NK-92 (cell line): ENCODE data around the gene ARMC3.

Experiments used
- DNase-seq: peaks from one replicate; lab custom pipeline; 2025; ENCODE audit not compliant: unreplicated experiment; lab: John Stamatoyannopoulos, UW

ARMC3 gene

DNA sequence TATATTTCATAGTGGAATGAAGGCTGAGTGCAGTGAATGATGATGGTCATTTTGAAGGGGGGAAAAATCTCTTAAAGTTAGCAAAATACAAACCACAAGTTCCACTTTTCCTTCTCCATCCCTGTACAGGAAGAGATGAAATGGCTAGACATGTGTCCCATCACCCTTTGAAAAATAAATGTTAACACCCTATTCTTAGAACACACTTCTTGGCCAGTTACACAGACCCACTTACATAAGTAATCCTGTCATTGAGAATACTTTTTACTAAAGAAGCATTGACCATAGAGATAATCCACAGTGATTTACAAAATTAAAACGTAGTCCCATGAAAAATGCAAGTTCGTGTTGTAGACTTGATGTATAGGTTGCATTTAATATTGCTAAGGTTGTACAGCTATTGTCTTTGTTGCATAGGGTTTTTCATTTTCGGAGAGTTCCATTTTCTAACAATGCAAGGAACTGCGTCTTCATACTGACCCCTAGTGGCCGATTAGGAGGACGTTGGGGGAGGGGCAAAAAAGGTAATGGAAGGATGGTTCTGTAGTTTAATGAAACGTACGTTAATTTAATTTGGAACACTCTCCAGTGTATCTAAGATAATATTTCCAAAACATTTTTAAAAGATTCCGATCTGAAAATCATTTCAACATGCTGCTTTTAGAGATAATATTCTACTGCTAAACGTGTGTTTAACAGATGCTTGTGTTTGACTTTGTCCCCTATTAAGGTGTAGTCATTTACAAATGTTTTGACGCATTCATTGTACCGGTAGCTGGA, 60.9 kb downstream of the ARMC3 start:
- DNase-seq: no peak

DNA sequence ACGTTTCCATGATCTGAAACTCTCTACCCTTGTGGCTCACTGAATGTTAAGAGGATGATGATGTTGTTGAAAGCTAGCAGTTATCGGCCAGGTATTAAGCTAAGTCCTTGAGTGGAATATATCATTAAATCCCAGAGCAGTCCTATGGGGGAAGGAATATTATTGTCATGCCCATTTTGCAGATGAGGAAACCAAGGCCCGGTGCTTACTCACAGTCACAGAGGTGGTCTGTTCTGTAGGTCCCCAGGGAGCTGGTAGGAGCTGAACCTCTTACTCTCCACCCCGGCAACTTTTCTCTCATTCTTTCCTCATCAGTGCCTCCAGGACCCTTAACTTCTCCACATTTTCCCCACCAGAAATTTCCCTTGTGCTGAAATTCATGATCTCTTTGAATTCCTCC, 62.6 kb downstream of the ARMC3 start:
- DNase-seq: no peak

DNA sequence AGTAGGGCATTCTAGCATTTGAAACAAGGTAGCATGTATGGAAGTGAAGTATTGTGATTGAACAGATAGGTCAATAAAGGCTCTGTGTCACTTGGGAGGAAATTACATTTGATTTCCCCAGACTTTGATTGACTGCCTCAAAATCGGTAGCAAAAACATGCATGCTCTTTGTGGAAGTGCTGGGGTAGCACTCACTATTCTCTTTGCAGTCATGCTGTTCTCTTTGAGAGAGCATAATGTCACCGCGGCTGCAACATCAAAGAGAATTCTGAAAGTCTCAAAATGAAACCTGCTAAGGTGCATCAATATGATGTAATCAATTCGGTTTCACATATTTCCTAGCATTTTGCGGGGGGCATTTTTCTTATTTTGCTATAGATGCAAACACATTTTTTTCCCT, 64.2 kb downstream of the ARMC3 start:
- DNase-seq: no peak

- DNase-seq: no peak
Measured at GRCh38 chr10:22992621-22993020, 64.8 kb downstream of the ARMC3 start.

DNA sequence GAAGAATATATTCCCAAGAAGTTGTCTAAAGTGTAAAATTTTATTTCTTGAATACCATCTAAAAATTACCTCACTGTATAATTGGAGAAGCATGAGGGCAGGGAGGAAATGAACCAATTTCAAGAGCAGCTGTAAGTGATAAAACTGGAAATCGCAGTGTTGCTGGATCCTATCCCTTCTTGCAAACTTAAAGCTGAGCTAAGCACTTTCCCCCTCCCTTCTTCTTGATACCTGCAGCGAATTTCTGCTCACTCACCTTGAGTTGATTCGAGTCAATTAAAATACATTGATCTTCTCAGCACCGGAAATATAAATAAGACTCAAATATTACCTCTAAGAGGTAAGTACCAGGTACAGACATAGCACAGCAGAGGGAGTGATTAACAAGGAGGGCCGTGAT, 65.5 kb downstream of the ARMC3 start:
- DNase-seq: no peak

- no peak for DNase-seq
Measured at GRCh38 chr10:22997096-22997495, 69.2 kb downstream of the ARMC3 start.

GRCh38 chr10:22998091-22998490, 70.2 kb downstream of the ARMC3 start:
- no peak for DNase-seq

- no peak for DNase-seq
Measured at GRCh38 chr10:22999942-23000341, 72.1 kb downstream of the ARMC3 start.

DNA sequence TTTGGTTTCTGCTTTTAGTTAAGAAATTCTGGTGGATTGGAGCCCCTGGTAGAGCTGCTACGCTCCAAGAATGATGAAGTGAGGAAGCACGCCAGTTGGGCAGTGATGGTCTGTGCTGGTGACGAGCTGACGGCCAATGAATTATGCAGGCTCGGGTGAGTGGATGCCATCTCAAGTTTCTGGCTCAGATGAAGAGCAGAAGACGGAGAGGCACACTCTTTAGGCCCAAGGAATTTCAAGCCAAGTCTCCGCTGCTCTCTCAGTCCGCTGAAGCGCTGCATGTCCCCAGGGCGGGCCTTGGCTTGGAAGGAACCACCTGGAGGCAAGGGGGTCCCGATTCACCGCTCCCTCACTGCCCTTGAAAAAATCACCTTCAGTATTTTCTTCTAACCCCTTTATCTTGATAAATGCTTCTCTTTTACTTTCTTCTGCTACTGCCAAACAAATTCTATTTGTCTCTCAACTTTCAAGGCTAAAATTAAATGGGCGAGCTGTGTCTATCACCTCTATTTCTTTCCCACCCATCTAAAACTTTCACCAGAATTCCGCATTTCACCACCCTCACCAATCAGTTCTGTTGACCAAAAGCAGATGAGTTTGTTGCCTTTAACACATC, 74.2 kb downstream of the ARMC3 start:
- no peak for DNase-seq

GRCh38 chr10:23005150-23005549, 77.3 kb downstream of the ARMC3 start:
- no peak for DNase-seq

GRCh38 chr10:23013581-23014335, 85.9 kb downstream of the ARMC3 start:
- DNase-seq: no peak

DNA sequence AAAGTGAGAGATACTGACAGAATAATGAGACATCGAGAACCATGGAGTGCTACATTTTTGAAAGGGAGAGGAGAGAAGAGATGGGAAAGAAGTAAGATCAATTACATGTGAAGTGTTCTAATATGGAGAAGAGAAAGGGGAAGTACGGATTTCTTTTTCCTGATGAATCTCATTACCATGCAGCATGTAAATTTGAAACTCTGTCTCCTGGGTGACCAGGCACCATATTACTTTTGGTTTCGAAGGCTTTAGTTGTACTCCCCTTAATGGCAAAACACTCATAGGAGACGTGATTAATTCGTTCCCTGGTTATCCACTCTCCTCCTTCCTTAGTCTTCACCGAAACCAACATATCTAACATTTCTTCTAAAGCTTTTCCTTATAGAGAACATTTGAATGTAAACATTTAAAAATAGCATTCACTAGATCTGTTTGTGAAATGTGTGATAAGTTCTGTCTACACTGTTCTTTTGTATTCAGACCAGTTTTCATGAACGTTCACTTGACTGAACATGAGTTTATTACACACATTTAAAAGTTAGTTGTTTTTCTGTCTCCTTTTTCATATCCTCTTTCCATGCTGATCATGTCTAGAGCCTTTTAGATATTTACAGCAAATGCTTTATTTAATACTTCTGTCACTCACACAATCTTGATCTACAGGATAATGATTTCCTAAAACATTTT, 87.3 kb downstream of the ARMC3 start:
- DNase-seq: no peak

GRCh38 chr10:23016636-23017035, 88.8 kb downstream of the ARMC3 start:
- DNase-seq: no peak

GRCh38 chr10:23019633-23020032, 91.8 kb downstream of the ARMC3 start:
- DNase-seq: no peak

- DNase-seq: no peak
Measured at GRCh38 chr10:23021430-23021829, 93.6 kb downstream of the ARMC3 start.

GRCh38 chr10:23024002-23024401, 96.1 kb downstream of the ARMC3 start:
- no peak for DNase-seq

- DNase-seq: no peak
Measured at GRCh38 chr10:23031318-23031717, 103.5 kb downstream of the ARMC3 start.

DNA sequence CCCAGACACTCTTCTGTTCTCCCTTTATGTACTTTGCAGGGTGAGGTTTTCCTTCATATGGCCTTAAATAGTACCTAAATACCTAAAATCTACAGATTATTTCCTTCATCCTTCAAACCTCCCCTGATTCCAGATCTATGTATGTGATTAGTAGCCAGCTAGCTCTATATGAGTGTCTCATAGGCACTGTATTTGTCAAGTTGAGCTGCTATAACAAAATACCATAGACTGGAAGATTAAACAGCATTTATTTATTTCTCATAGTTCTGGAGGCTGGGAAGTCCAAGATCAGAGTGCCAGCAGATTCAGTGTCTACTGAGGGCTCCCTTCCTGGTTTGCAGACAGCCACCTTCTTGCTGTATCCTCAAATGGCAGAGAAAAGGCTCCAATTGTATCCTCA, 106.9 kb downstream of the ARMC3 start:
- DNase-seq: no peak

DNA sequence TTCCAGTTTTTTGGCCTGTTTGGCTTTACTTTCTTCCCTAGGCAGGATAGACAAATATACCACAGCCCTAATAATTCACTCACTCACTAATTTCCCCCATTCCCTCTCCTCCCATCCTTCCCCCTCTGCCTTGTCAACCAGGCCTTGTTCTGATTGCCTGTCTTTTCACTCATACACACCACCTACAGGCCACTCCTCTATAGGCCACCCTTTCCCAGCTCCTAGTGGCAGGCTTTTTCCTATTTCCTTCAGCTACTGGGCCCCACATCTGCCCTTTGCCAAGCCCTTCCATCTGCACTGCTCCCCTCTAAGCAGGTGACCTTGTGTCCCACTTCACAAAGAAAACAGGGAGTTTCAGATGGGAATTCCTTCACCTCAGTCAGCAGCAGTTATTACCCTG, 107.7 kb downstream of the ARMC3 start:
- no peak for DNase-seq

DNA sequence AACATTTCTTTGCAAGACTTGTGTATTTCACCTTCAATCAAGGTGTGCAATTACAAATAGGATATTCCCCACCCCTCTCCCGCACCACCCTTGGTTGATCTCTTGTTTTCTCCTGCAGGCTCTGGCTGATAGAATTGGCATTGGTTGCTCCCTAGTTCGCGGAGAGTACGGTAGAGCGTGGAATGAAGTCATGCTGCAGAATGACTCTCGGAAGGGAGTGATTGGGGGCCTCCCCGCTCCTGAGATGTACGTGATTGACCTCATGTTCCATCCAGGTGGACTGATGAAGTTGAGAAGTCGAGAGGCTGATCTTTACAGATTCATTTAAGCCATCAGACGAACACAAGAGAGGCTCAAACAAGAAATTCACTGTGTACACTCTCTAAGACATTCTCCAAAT, 109.3 kb downstream of the ARMC3 start:
- no peak for DNase-seq

DNA sequence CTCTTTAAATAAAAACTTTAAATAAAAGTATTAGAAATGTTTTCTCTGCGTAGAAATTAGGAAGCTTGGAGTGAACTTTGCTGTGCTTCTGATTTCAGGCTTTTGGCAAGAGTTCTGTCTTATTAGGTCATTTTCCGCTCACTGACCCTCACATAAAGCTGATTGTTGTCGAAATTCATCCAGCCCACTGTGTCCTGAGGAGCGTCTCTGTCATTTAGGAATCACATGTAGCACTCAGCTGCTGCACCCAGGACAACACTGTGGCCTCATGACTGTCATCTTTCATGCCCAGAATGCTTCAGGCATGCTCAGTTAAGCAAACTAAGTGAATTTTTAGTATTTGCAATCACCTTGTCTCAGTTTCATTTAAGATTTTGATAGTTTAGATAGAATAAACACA, 109.7 kb downstream of the ARMC3 start:
- no peak for DNase-seq

GRCh38 chr10:23038172-23038571, 110.3 kb downstream of the ARMC3 start:
- no peak for DNase-seq
